ENCODE measurements around the gene ANP32A.

- no peak for TF ChIP-seq CTCF (conservative IDR thresholded peaks at IDR 0.05 in 1 of 2, IDR thresholded peaks at IDR 0.05 in 1 of 2; ENCODE audit: low read depth in 1 of 2, low read length in 2 of 2)
- no peak for TF ChIP-seq EZH2 (IDR thresholded peaks at IDR 0.05; ENCODE audit: low read length, missing control alignments)
Observed at GRCh38 chr15:68833700-68834331, 13.1 kb upstream of the ANP32A start.
